Spinal cord (tissue), 10 donors: Measurements from ENCODE around the gene CDNF. TPM values are rescaled to one million over a fixed set of nuclear protein-coding genes. Genes with fewer than 3 reads are reported as not detected.

Experiments
- DNase-seq, 6 donors: peaks; one replicate each; pipeline versions ENCODE4 v3.0.0 to v3.0.0-alpha.2; 2013 to 2015; ENCODE audit warnings: low spot score in 6 of 6, low read depth in 4 of 6
- H3K27ac ChIP-seq: one replicate; pipeline ENCODE4 v1.5.1; 2013; ENCODE audit warnings: low read depth, low read length, control low read depth
- H3K27me3 ChIP-seq: one replicate; pipeline ENCODE4 v1.6.1; 2013; ENCODE audit warnings: low read length; ENCODE audit not compliant: control insufficient read depth, insufficient read depth
- H3K36me3 ChIP-seq: one replicate; pipeline ENCODE4 v1.6.1; 2013; ENCODE audit warnings: low read length; ENCODE audit not compliant: control insufficient read depth, insufficient read depth
- H3K4me1 ChIP-seq: one replicate; pipeline ENCODE4 v1.6.1; 2013; ENCODE audit warnings: low read length; ENCODE audit not compliant: control insufficient read depth, insufficient read depth
- H3K4me3 ChIP-seq: one replicate; pipeline ENCODE4 v1.5.1; 2013; ENCODE audit warnings: low read depth, low read length, control low read depth
- H3K9me3 ChIP-seq: one replicate; pipeline ENCODE4 v1.6.1; 2013; ENCODE audit warnings: low read length; ENCODE audit not compliant: control insufficient read depth, insufficient read depth
- WGBS: methylation state at CpG from one replicate; pipeline ENCODE4 v1.1.5; 2013; ENCODE audit warnings: missing lambda C conversion rate; ENCODE audit not compliant: insufficient coverage; 5-methylcytosine and 5-hydroxymethylcytosine counted together
- polyA plus RNA-seq, 2 donors: library from polyadenylated mRNA; unstranded; fragments of 120-200 nt; gene quantifications; one replicate each; pipeline ENCODE4 v1.2.1, GENCODE V29; 2013; ENCODE audit not compliant: insufficient read length in 2 of 2
- total RNA-seq, 2 donors: library from RNA; depleted of rRNA in 1 of 2; stranded (reverse); fragments of 120-200 nt in 1 of 2; fragments of >200 nt in 1 of 2; gene quantifications; one replicate each; pipeline versions ENCODE4 v1.2.3 to v1.2.4, GENCODE V29; 2013 to 2014
- donor health status: healthy.

Gene CDNF
- total and polyA plus RNA-seq, 4 donors = 0.50 to 2.9 (median 1.7) TPM

DNA sequence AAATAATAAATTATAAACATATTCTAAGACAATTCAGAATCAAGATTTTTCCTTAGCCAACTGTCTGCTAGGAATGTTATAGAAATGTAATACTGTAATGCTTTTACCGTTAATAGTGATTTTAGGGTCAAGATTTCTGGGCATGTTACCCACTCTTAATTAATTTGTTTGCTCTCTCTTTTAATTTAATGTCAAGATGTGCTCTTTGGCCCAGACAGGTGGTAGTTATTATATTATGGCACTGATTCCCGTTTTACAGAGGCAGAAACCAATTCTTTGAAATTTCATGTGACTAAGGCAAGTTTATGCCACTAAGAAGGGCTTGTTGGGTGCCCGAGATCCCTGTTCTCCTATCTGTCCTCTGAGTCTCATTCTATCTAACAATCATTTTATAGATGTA lies 62.2 kb downstream of the CDNF start:
- Histone ChIP-seq H3K9me3 (no peaks in the 10 kb centered on the region), H3K4me1 (no peaks in the 10 kb centered on the region), H3K36me3 (no peaks in the 10 kb centered on the region), H3K4me3 (no peak overlapping the region), H3K27ac (no peak overlapping the region), H3K27me3 (no peaks in the 10 kb centered on the region)
- WGBS = 83% methylated on average over 1 of the region's 3 CpGs
- DNase-seq = no peak

DNA sequence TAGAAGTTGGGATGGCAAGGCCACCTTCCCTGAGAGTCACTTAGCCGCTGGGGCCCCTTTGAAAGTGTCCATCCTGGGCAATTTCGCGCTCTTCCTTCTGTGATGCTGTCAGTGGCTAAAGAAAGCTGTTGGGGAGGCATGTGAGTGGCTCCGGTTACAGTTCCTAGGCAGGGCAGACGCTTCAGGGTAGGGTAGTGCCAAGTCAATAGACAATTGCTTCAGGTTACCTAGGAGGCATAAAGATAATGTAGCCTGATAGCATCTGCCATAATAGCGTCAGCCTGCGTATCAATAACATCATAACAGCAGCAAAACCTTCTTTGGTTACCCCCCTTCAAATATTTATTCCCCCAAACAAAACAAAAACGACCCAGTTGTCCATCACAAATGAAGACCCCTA lies 63.0 kb downstream of the CDNF start, which contains the start of gene FAM107B:
Gene FAM107B (minus strand): TSS at position 101 of the 400 bp plus-strand sequence. CDS start 234 bp downstream, outside the sequence.
- DNase-seq = no peak
- WGBS = 95% methylated on average over 5 of the region's 8 CpGs
- H3K27ac ChIP-seq = no peak within 1 kb of the TSS

DNA sequence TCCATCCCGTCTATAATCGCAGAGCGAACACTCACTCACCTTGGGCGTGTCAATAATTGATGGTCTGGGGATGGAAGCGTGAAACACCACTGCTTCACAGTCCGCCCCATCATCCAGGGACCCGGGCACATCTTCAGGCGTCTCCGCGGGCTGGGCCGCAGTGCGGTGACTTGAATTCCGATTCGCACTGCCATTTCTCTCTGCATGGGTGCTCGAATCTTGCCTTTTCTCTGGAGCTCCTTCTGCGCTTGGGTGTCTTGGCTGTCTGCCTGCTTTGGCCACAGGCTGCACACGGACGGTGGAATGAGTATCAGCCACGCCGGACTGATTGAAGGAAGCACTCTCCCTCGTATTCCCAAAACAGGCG lies 63.6 kb downstream of the CDNF start:
- no peak for DNase-seq
- no peaks in the 10 kb centered on the region for H3K4me1 ChIP-seq
- 96% methylated on average over 22 of the region's 22 CpGs for WGBS

More for the DNA sequence above, 63.0 kb downstream of the CDNF start, which contains the start of gene FAM107B:
- Histone ChIP-seq H3K4me3 (no peak within 1 kb of the TSS), H3K9me3 (no peaks in the 10 kb centered on the region), H3K36me3 (no peaks in the 10 kb centered on the region), H3K27me3 (no peaks in the 10 kb centered on the region), H3K4me1 (no peaks in the 10 kb centered on the region)

DNA sequence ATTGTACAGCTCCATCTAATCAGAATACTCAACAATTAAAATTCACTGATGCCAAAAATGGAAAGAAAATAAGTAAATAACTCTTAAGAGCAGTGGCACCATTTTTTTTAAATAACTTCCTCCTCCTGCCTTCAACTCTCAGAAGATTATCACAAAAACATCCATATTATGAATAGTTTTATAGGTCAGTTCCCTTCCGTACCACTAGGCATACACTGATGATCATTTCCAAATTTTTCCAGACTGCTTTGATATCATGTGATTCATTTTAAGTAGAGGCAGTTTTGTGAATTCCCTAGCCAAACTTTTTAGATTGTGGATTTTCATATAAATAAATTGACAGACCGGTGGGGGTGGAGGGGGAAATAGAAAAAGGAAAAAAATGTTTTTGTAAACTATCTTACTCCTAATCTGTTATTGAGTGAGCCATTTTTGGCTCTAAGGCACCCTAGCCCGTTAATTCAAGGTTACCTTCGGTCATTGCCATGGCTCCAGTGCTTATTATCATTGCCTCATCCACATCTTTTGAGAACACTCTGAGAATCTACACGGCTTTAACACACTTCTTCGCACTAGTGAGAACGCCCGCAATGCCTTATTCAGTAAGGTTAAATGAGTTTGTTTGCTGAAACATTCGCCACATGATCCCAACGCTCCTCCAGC lies 64.2 kb downstream of the CDNF start:
- Histone ChIP-seq H3K36me3 (no peaks in the 10 kb centered on the region), H3K27ac (no peak overlapping the region), H3K4me3 (no peak overlapping the region), H3K9me3 (no peaks in the 10 kb centered on the region), H3K27me3 (no peaks in the 10 kb centered on the region), H3K4me1 (no peaks in the 10 kb centered on the region)
- no peak for DNase-seq
- WGBS = 92% methylated on average over 4 of the region's 10 CpGs

More for the DNA sequence above, 63.6 kb downstream of the CDNF start:
- no peaks in the 10 kb centered on the region for H3K36me3 ChIP-seq
- no peaks in the 10 kb centered on the region for H3K27me3 ChIP-seq
- H3K9me3 ChIP-seq = no peaks in the 10 kb centered on the region
- no peak overlapping the region for H3K4me3 ChIP-seq
- no peak overlapping the region for H3K27ac ChIP-seq

- peaks cover 2% of the 10 kb centered on the region for H3K9me3 ChIP-seq
- H3K27me3 ChIP-seq = no peaks in the 10 kb centered on the region
- 65% methylated on average over 4 of the region's 7 CpGs for WGBS
- no peaks in the 10 kb centered on the region for H3K36me3 ChIP-seq
- no peaks in the 10 kb centered on the region for H3K4me1 ChIP-seq
- no peak for DNase-seq
- no peak overlapping the region for H3K27ac ChIP-seq
- H3K4me3 ChIP-seq = no peak overlapping the region
These were observed 65.4 kb downstream of the CDNF start for GRCh38 chr10:14772399-14772798.

- peaks cover 2% of the 10 kb centered on the region for H3K9me3 ChIP-seq
- H3K27ac ChIP-seq = no peak overlapping the region
- no CpG with 5 or more reads among the region's 2 CpGs for WGBS
- no peaks in the 10 kb centered on the region for H3K27me3 ChIP-seq
- no peaks in the 10 kb centered on the region for H3K36me3 ChIP-seq
- no peak overlapping the region for H3K4me3 ChIP-seq
- peak in 1 of 6 donors; percentile 51 for DNase-seq
- H3K4me1 ChIP-seq = no peaks in the 10 kb centered on the region
These were observed 66.9 kb downstream of the CDNF start for GRCh38 chr10:14770927-14771326.

Other genes starting within 250 kb of the CDNF start
- 10 to 100 TPM; 49.2 to 56.9 TPM for gene FAM107B, start 63.1 kb downstream of the CDNF start, total RNA-seq
- 10 to 100 TPM; 36.4 to 44.9 TPM for gene FAM107B, start 63.1 kb downstream of the CDNF start, polyA plus RNA-seq
- gene HSPA14, start 269 bp upstream of the CDNF start, total RNA-seq = 10 to 100 TPM; 16.1 to 16.9 TPM
- 10 to 100 TPM; 14.8 to 17.7 TPM for gene HSPA14, start 269 bp upstream of the CDNF start, polyA plus RNA-seq
- 10 to 100 TPM; 18.2 to 27.7 TPM for gene MSANTD7, start 269 bp upstream of the CDNF start, total RNA-seq
- gene MSANTD7, start 269 bp upstream of the CDNF start, polyA plus RNA-seq = 10 to 100 TPM; 16.1 to 17.7 TPM
- 10 to 100 TPM; 16.5 to 19.4 TPM for gene SUV39H2, start 40.8 kb upstream of the CDNF start, total RNA-seq
- 10 to 100 TPM; 14.4 to 15.1 TPM for gene SUV39H2, start 40.8 kb upstream of the CDNF start, polyA plus RNA-seq
- 10 to 100 TPM; 13.4 to 14.2 TPM for gene DCLRE1C, start 116.1 kb upstream of the CDNF start, total RNA-seq
- gene DCLRE1C, start 116.1 kb upstream of the CDNF start, polyA plus RNA-seq = 10 to 100 TPM in 1 of 2 donors, 1 to 10 TPM in 1; 10.0 to 13.1 TPM
- gene MEIG1, start 121.4 kb upstream of the CDNF start, total RNA-seq = 1 to 10 TPM in 1 of 2 donors, not detected in 1; 1.2 TPM
- 1 to 10 TPM; 1.9 to 2.6 TPM for gene MEIG1, start 121.4 kb upstream of the CDNF start, polyA plus RNA-seq
- 1 to 10 TPM in 1 of 2 donors, under 1 TPM in 1; 0.79 to 7.4 TPM for gene OLAH, start 205.9 kb upstream of the CDNF start, total RNA-seq
- gene OLAH, start 205.9 kb upstream of the CDNF start, polyA plus RNA-seq = 1 to 10 TPM in 1 of 2 donors, under 1 TPM in 1; 0.84 to 1.9 TPM